Tibial nerve (tissue), 3 donors: ENCODE results near the gene NUAK1.

Experiments
- POLR2A ChIP-seq, 2 donors: fragments of 450-650 bp; IDR thresholded peaks; one replicate each; pipeline ENCODE4 v1.6.1; 2017; ENCODE audit warnings: antibody characterized with exemption in 2 of 2, mild to moderate bottlenecking in 2 of 2, moderate library complexity in 2 of 2
- TF ChIP-seq, protein P1 (sequence below), 5 experiments: fragments of 200-600 bp in 3 of 5; fragments of 450-650 bp in 2 of 5; sonication (generic) in 3 of 5; IDR thresholded peaks; one replicate each; pipeline ENCODE4 v1.5.1; 2016 to 2019; ENCODE audit warnings: antibody characterized with exemption in 5 of 5, mild to moderate bottlenecking in 3 of 5, moderate library complexity in 2 of 5

DNA sequence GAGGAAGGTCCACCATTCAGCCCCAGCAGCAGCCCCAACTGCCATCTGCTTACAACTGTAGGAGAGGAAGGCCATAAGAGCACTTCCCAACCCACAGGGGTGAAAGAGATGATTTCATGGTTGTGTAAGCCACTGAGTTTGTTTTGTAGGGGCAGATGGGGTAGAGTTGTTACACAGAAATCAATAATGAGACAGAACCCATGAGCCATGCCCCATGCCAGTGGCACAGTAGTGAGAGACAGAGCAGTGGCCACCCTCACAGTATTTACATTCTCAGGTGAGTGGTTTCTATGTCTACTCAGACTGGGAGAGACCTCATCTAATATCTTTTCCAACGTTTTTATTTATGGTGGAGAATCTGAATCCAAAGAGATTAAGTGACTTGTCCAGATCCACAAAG, 68.6 kb downstream of the NUAK1 start:
- TF ChIP-seq, protein P1, sequence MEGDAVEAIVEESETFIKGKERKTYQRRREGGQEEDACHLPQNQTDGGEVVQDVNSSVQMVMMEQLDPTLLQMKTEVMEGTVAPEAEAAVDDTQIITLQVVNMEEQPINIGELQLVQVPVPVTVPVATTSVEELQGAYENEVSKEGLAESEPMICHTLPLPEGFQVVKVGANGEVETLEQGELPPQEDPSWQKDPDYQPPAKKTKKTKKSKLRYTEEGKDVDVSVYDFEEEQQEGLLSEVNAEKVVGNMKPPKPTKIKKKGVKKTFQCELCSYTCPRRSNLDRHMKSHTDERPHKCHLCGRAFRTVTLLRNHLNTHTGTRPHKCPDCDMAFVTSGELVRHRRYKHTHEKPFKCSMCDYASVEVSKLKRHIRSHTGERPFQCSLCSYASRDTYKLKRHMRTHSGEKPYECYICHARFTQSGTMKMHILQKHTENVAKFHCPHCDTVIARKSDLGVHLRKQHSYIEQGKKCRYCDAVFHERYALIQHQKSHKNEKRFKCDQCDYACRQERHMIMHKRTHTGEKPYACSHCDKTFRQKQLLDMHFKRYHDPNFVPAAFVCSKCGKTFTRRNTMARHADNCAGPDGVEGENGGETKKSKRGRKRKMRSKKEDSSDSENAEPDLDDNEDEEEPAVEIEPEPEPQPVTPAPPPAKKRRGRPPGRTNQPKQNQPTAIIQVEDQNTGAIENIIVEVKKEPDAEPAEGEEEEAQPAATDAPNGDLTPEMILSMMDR (IDR thresholded peaks at IDR 0.05), result no peak
- no peak for TF ChIP-seq POLR2A (IDR thresholded peaks at IDR 0.05)
